Uterus (tissue), 2 donors: Measurements from ENCODE around the gene GPR132.

Experiments used
- POLR2A ChIP-seq, 2 donors: fragments of 450-650 bp; IDR thresholded peaks; one replicate each; pipeline ENCODE4 v1.6.1; 2016; ENCODE audit warnings: antibody characterized with exemption in 2 of 2, mild to moderate bottlenecking in 1 of 2, moderate library complexity in 1 of 2
- TF ChIP-seq, protein P1 (sequence below), 4 experiments: fragments of 200-600 bp in 2 of 4; fragments of 450-650 bp in 2 of 4; sonication (generic) in 2 of 4; IDR thresholded peaks; one replicate each; pipeline ENCODE4 v1.5.1; 2016 to 2019; ENCODE audit warnings: antibody characterized with exemption in 4 of 4, mild to moderate bottlenecking in 2 of 4, moderate library complexity in 1 of 4

DNA sequence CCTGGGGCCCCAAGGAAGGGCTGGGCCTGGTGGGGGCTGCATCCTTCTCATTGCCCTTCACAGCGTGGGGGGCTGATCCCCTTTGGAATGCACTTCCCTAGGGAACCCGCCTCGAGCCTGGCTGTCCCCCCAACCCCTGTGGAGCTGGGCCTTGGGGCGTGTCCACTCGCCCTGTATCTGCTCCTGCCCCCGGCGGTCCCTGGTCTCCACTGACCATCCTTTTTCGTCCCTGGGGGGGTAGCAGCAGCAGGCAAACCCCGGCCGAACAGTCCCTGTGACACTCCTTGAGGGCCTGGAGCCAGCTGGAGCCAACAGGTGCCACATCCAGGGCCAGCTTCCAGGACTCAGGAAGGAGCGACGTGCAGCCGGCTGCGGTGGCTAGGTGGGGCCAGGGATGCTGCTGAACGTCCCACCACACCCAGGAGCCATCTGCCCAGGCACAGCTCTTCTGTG is 9.4 kb upstream of the GPR132 start:
- TF ChIP-seq, protein P1, sequence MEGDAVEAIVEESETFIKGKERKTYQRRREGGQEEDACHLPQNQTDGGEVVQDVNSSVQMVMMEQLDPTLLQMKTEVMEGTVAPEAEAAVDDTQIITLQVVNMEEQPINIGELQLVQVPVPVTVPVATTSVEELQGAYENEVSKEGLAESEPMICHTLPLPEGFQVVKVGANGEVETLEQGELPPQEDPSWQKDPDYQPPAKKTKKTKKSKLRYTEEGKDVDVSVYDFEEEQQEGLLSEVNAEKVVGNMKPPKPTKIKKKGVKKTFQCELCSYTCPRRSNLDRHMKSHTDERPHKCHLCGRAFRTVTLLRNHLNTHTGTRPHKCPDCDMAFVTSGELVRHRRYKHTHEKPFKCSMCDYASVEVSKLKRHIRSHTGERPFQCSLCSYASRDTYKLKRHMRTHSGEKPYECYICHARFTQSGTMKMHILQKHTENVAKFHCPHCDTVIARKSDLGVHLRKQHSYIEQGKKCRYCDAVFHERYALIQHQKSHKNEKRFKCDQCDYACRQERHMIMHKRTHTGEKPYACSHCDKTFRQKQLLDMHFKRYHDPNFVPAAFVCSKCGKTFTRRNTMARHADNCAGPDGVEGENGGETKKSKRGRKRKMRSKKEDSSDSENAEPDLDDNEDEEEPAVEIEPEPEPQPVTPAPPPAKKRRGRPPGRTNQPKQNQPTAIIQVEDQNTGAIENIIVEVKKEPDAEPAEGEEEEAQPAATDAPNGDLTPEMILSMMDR (IDR thresholded peaks at IDR 0.05): no peak
- TF ChIP-seq POLR2A (IDR thresholded peaks at IDR 0.05): no peak
